IMR-90 (cell line): ENCODE data around the gene REPS1. TPM values are rescaled to one million over a fixed set of nuclear protein-coding genes. Genes with fewer than 3 reads are reported as not detected.

ENCODE experiments used
- ATAC-seq: fragments of 200-7000 bp; cut with Tn5 transposase; 2 replicates; pipeline ENCODE4 v1.9.1; 2020; ENCODE audit warnings: low read depth, mild to moderate bottlenecking, moderate library complexity
- BruUV-seq: library from RNA; stranded (reverse); fragments of 400-500 nt; replicated peaks from 2 replicates; lab custom pipeline; 2021; lab: Mats Ljungman, UMichigan
- CTCF ChIA-PET: fragments of 300-600 bp; formaldehyde crosslinking; extraction: SDS; loops from one replicate; lab custom pipeline; 2021; ENCODE audit warnings: antibody characterized with exemption; lab: Yijun Ruan, JAX
- POLR2A ChIA-PET: fragments of 300-600 bp; sonication (Branson Sonifier 250); formaldehyde crosslinking; loops from one replicate; lab custom pipeline; 2022; ENCODE audit warnings: antibody characterized with exemption; ENCODE audit not compliant: unreplicated experiment; lab: Charles Lee
- DNase-seq: peaks from one replicate; pipeline ENCODE4 v3.0.0; 2013
- H2AFZ ChIP-seq: replicated peaks from 2 replicates; pipeline ENCODE3; 2013; ENCODE audit warnings: low read length, mild to moderate bottlenecking; ENCODE audit not compliant: poor library complexity
- H2AK5ac ChIP-seq: 2 replicates; pipeline ENCODE4 v1.6.1; 2013; ENCODE audit warnings: low read depth, low read length, inconsistent platforms
- H2AK9ac ChIP-seq: replicated peaks from 2 replicates; pipeline ENCODE3; 2013; ENCODE audit warnings: mild to moderate bottlenecking, low read depth, low read length, moderate library complexity; ENCODE audit not compliant: poor library complexity
- H2BK120ac ChIP-seq: 2 replicates; pipeline ENCODE4 v1.6.1; 2013; ENCODE audit warnings: low read depth, low read length, inconsistent platforms
- H2BK15ac ChIP-seq: 3 replicates; pipeline ENCODE4 v1.6.1; 2013; ENCODE audit warnings: low read depth, low read length, inconsistent platforms
- H2BK20ac ChIP-seq: 2 replicates; pipeline ENCODE4 v1.6.1; 2013; ENCODE audit warnings: low read depth, mild to moderate bottlenecking, inconsistent platforms, low read length, moderate library complexity
- H2BK5ac ChIP-seq: 2 replicates; pipeline ENCODE4 v1.6.1; 2013; ENCODE audit warnings: mild to moderate bottlenecking, low read depth, low read length, inconsistent platforms; ENCODE audit not compliant: poor library complexity, severe bottlenecking
- H3K14ac ChIP-seq: replicated peaks from 2 replicates; pipeline ENCODE4 v1.6.1; 2013; ENCODE audit warnings: low read depth, low read length, inconsistent platforms
- H3K18ac ChIP-seq: 2 replicates; pipeline ENCODE4 v1.6.1; 2013; ENCODE audit warnings: low read depth, low read length, control low read depth
- H3K23ac ChIP-seq: 2 replicates; pipeline ENCODE4 v1.6.1; 2013; ENCODE audit warnings: low read depth, low read length, inconsistent platforms
- H3K27ac ChIP-seq: 2 replicates; pipeline ENCODE4 v1.5.1; 2013; ENCODE audit warnings: mild to moderate bottlenecking, control low read depth, low read length; ENCODE audit not compliant: insufficient read depth
- H3K27me3 ChIP-seq: 2 replicates; pipeline ENCODE4 v1.6.1; 2013; ENCODE audit warnings: low read length; ENCODE audit not compliant: control insufficient read depth, insufficient read depth
- H3K36me3 ChIP-seq: 2 replicates; pipeline ENCODE4 v1.6.1; 2013; ENCODE audit warnings: low read length, mixed read lengths; ENCODE audit not compliant: control insufficient read depth, insufficient read depth
- H3K4ac ChIP-seq: 2 replicates; pipeline ENCODE4 v1.6.1; 2013; ENCODE audit warnings: low read depth, low read length, inconsistent platforms
- H3K4me1 ChIP-seq: 2 replicates; pipeline ENCODE4 v1.6.1; 2013; ENCODE audit warnings: low read length, mixed read lengths; ENCODE audit not compliant: control insufficient read depth, insufficient read depth
- H3K4me2 ChIP-seq: 2 replicates; pipeline ENCODE4 v1.6.1; 2013; ENCODE audit warnings: low read depth, mild to moderate bottlenecking, control low read depth, low read length, moderate library complexity
- H3K4me3 ChIP-seq: 2 replicates; pipeline ENCODE4 v1.5.1; 2013; ENCODE audit warnings: low read depth, mild to moderate bottlenecking, control low read depth, low read length, moderate library complexity; ENCODE audit not compliant: insufficient read depth
- H3K56ac ChIP-seq: 2 replicates; pipeline ENCODE4 v1.6.1; 2013; ENCODE audit warnings: low read length, inconsistent platforms; ENCODE audit not compliant: insufficient read depth; ENCODE audit errors: extremely low read depth
- H3K79me1 ChIP-seq, 2 experiments: 2 replicates each; pipeline ENCODE4 v1.6.1; 2013; ENCODE audit warnings: low read length in 2 of 2, inconsistent platforms in 1 of 2, low read depth in 1 of 2
- H3K9ac ChIP-seq: 2 replicates; pipeline ENCODE4 v1.6.1; 2013; ENCODE audit warnings: low read depth, low read length, control low read depth
- H3K9me1 ChIP-seq: 2 replicates; pipeline ENCODE4 v1.6.1; 2013; ENCODE audit warnings: low read length, inconsistent platforms; ENCODE audit not compliant: insufficient read depth
- H3K9me3 ChIP-seq: 2 replicates; pipeline ENCODE4 v1.6.1; 2013; ENCODE audit warnings: low read length; ENCODE audit not compliant: control insufficient read depth, insufficient read depth
- H4K20me1 ChIP-seq: 2 replicates; pipeline ENCODE4 v1.6.1; 2013; ENCODE audit warnings: low read length, inconsistent platforms; ENCODE audit not compliant: insufficient read depth
- H4K5ac ChIP-seq: 2 replicates; pipeline ENCODE4 v1.6.1; 2013; ENCODE audit warnings: mild to moderate bottlenecking, low read depth, low read length, control low read depth
- H4K8ac ChIP-seq, 2 experiments: 2 replicates each; pipeline ENCODE4 v1.6.1; 2013; ENCODE audit warnings: low read depth in 2 of 2, low read length in 2 of 2, control low read depth in 1 of 2, inconsistent platforms in 1 of 2
- H4K91ac ChIP-seq: 2 replicates; pipeline ENCODE4 v1.6.1; 2013; ENCODE audit warnings: low read depth, low read length, inconsistent platforms; ENCODE audit not compliant: insufficient read depth
- BHLHE40 ChIP-seq: fragments of 150-350 bp; IDR thresholded peaks from 2 replicates; pipeline ENCODE4 v1.6.1; 2016; ENCODE audit warnings: mild to moderate bottlenecking, low read depth, low read length
- CHD1 ChIP-seq: IDR thresholded peaks from 2 replicates; pipeline ENCODE4 v1.6.1; 2012; ENCODE audit warnings: low read depth, low read length, improper control_type of control experiment
- CTCF ChIP-seq: conservative IDR thresholded peaks from 2 replicates; pipeline ENCODE4 v1.5.1; 2012; ENCODE audit warnings: mild to moderate bottlenecking, low read depth, low read length, improper control_type of control experiment
- MAFK ChIP-seq: IDR thresholded peaks from 2 replicates; pipeline ENCODE4 v1.6.1; 2012; ENCODE audit warnings: low read depth, low read length, improper control_type of control experiment
- NFE2L2 ChIP-seq: fragments of 150-350 bp; IDR thresholded peaks from 2 replicates; pipeline ENCODE4 v1.6.1; 2016; ENCODE audit warnings: low read depth, mild to moderate bottlenecking, low read length
- WGBS, 2 experiments: methylation state at CpG; one replicate each; pipeline versions ENCODE4 v1.1.5 to v1.1.7; 2013; ENCODE audit warnings: missing lambda C conversion rate in 2 of 2; ENCODE audit not compliant: insufficient read length in 1 of 2; ENCODE audit errors: extremely low coverage in 2 of 2; 5-methylcytosine and 5-hydroxymethylcytosine counted together
- dilution Hi-C: fragments of 300-500 bp; cut with HindIII; formaldehyde crosslinking; loops from one replicate; pipeline ENCODE4 v1.14.3; 2018; ENCODE audit warnings: low sequenced_read_pairs; ENCODE audit not compliant: unreplicated experiment
- in situ Hi-C: fragments of 300-500 bp; cut with MboI; formaldehyde crosslinking; loops from 3 replicates; pipeline ENCODE4 v1.14.3; 2019; ENCODE audit warnings: low sequenced_read_pairs, inconsistent platforms, mixed read lengths
- intact Hi-C: fragments of 100-400 bp; cut with micrococcal nuclease; formaldehyde crosslinking; loops from 2 replicates; pipeline ENCODE4 v1.10.0; 2022
- polyA plus RNA-seq, 3 experiments: library from polyadenylated mRNA; depleted of rRNA; stranded (reverse); fragments of >200 nt; gene quantifications; 2 replicates each; pipeline ENCODE4 v1.2.3, GENCODE V29; 2012; ENCODE audit warnings: low replicate concordance in 1 of 3
- total RNA-seq: library from RNA; depleted of rRNA; stranded (reverse); fragments of >200 nt; gene quantifications from 2 replicates; pipeline ENCODE4 v1.2.3, GENCODE V29; 2012

Gene REPS1
- total and polyA plus RNA-seq, 2 of the 4 experiments (the other 2 are of a cell fraction), result 21.9 to 24.2 TPM

- no peak overlapping the region for H2AFZ ChIP-seq
- no peaks in the 10 kb centered on the region for H3K9me1 ChIP-seq
- H2AK5ac ChIP-seq, result no peak overlapping the region
- intact Hi-C loops, result no loop called here
- no peak overlapping the region for H3K9ac ChIP-seq
- H3K14ac ChIP-seq, result no peak overlapping the region
- H2BK120ac ChIP-seq, result no peak overlapping the region
- H3K27me3 ChIP-seq, result peaks cover 10% of the 10 kb centered on the region
- no peaks in the 10 kb centered on the region for H3K79me1 ChIP-seq
- no peaks in the 10 kb centered on the region for H3K4me1 ChIP-seq
- no peak overlapping the region for H2BK15ac ChIP-seq
- no peak overlapping the region for H3K4me3 ChIP-seq
- TF ChIP-seq CHD1 (no peak), BHLHE40 (no peak), CTCF (no peak), NFE2L2 (no peak), MAFK (no peak)
- ATAC-seq (no peak), DNase-seq (no peak)
- dilution Hi-C loops, result no loop called here
- no peak overlapping the region for H3K27ac ChIP-seq
- no peak overlapping the region for H3K23ac ChIP-seq
- no peak overlapping the region for H2BK20ac ChIP-seq
- no CpG with 5 or more reads among the region's 3 CpGs for WGBS, 2 experiments
- no peak overlapping the region for H4K5ac ChIP-seq
- H3K56ac ChIP-seq, result no peak overlapping the region
- H3K4me2 ChIP-seq, result no peak overlapping the region
- in situ Hi-C loops, result no loop called here
- CTCF ChIA-PET, result no interaction called here
- no peaks in the 10 kb centered on the region for H3K9me3 ChIP-seq
- no peak overlapping the region for H2AK9ac ChIP-seq
- no peak overlapping the region for H4K91ac ChIP-seq
- POLR2A ChIA-PET, result no interaction called here
- H2BK5ac ChIP-seq, result no peak overlapping the region
- H3K4ac ChIP-seq, result no peak overlapping the region
- no peak overlapping the region for H4K8ac ChIP-seq
- H4K20me1 ChIP-seq, result no peaks in the 10 kb centered on the region
- H3K18ac ChIP-seq, result no peak overlapping the region
- BruUV-seq, result no TSS peak
- H3K36me3 ChIP-seq, result no peaks in the 10 kb centered on the region
Measured at GRCh38 chr6:139014945-139015344, 26.9 kb upstream of the REPS1 start.
